ENCODE results near the gene IFI6.

Gene IFI6

DNA sequence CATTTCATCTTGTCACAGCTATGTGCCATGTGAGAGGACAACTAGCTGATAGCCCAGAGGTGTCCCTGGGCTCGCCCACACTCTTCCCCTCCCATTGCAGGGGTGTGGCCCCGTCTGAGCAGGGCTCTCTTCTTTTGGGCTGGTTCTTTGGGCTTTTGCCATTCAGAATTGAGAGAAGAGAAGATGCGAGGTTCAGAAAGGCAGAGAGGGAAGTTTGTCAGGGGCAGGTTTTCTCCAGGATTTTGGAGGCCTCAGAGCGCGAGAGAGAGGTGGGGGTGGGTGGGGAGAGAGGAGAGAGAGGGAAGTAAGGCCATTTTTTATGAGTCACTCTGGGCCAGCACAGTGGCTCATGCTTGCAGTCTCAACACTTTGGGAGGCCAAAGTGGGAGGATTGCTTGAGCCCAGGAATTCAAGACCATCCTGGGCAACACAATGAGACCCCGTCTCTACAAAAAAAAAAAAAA, 5.2 kb downstream of the IFI6 start:
- H3K4me3 ChIP-seq (ENCODE audit: low read depth, low read length, poor library complexity, severe bottlenecking): no peak overlapping the region
- no peaks in the 10 kb centered on the region for H3K36me3 ChIP-seq (ENCODE audit: insufficient read depth, low read length)
- H2AFZ ChIP-seq (ENCODE audit: low read length): no peak overlapping the region
- no peaks in the 10 kb centered on the region for H3F3A ChIP-seq (ENCODE audit: insufficient read depth, low read length)
- no peaks in the 10 kb centered on the region for H4K20me1 ChIP-seq (ENCODE audit: insufficient read depth, low read length)
- H3K9me3 ChIP-seq (ENCODE audit: low read length): no peaks in the 10 kb centered on the region
- H3K4me1 ChIP-seq (ENCODE audit: insufficient read depth, low read length, severe bottlenecking): peaks cover 21% of the 10 kb centered on the region
- no peaks in the 10 kb centered on the region for H3K9me2 ChIP-seq (ENCODE audit: low read depth, low read length)
- H3K9ac ChIP-seq (ENCODE audit: low read length): no peak overlapping the region
- TF ChIP-seq, protein P1, sequence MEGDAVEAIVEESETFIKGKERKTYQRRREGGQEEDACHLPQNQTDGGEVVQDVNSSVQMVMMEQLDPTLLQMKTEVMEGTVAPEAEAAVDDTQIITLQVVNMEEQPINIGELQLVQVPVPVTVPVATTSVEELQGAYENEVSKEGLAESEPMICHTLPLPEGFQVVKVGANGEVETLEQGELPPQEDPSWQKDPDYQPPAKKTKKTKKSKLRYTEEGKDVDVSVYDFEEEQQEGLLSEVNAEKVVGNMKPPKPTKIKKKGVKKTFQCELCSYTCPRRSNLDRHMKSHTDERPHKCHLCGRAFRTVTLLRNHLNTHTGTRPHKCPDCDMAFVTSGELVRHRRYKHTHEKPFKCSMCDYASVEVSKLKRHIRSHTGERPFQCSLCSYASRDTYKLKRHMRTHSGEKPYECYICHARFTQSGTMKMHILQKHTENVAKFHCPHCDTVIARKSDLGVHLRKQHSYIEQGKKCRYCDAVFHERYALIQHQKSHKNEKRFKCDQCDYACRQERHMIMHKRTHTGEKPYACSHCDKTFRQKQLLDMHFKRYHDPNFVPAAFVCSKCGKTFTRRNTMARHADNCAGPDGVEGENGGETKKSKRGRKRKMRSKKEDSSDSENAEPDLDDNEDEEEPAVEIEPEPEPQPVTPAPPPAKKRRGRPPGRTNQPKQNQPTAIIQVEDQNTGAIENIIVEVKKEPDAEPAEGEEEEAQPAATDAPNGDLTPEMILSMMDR (IDR thresholded peaks at IDR 0.05; ENCODE audit: low read length): no peak
- TF ChIP-seq EZH2 (IDR thresholded peaks at IDR 0.05; ENCODE audit: borderline replicate concordance, low read length): no peak
- H3K4me2 ChIP-seq (ENCODE audit: low read length): no peak overlapping the region
- no peak overlapping the region for H3K27ac ChIP-seq (ENCODE audit: low read depth, low read length, poor library complexity, severe bottlenecking)
- no peaks in the 10 kb centered on the region for H3K79me2 ChIP-seq (ENCODE audit: insufficient read depth, low read length)
- no peaks in the 10 kb centered on the region for H3K27me3 ChIP-seq (ENCODE audit: insufficient read depth, low read length)

GRCh38 chr1:27666294-27666693, 5.7 kb downstream of the IFI6 start:
- Histone ChIP-seq H3K4me1 (ENCODE audit: insufficient read depth, low read length, severe bottlenecking) (peaks cover 18% of the 10 kb centered on the region), H3K9me2 (ENCODE audit: low read depth, low read length) (no peaks in the 10 kb centered on the region), H3K79me2 (ENCODE audit: insufficient read depth, low read length) (no peaks in the 10 kb centered on the region), H3K9me3 (ENCODE audit: low read length) (no peaks in the 10 kb centered on the region), H3K36me3 (ENCODE audit: insufficient read depth, low read length) (no peaks in the 10 kb centered on the region), H3K27ac (ENCODE audit: low read depth, low read length, poor library complexity, severe bottlenecking) (no peak overlapping the region), H2AFZ (ENCODE audit: low read length) (no peak overlapping the region), H3K9ac (ENCODE audit: low read length) (no peak overlapping the region), H3K4me2 (ENCODE audit: low read length) (no peak overlapping the region), H3K27me3 (ENCODE audit: insufficient read depth, low read length) (no peaks in the 10 kb centered on the region), H3F3A (ENCODE audit: insufficient read depth, low read length) (no peaks in the 10 kb centered on the region), H4K20me1 (ENCODE audit: insufficient read depth, low read length) (no peaks in the 10 kb centered on the region), H3K4me3 (ENCODE audit: low read depth, low read length, poor library complexity, severe bottlenecking) (no peak overlapping the region)
- TF ChIP-seq EZH2 (IDR thresholded peaks at IDR 0.05; ENCODE audit: borderline replicate concordance, low read length): no peak
- TF ChIP-seq, protein P1 (IDR thresholded peaks at IDR 0.05; ENCODE audit: low read length): no peak

- no peak overlapping the region for H3K27ac ChIP-seq (ENCODE audit: low read depth, low read length, poor library complexity, severe bottlenecking)
- no peaks in the 10 kb centered on the region for H3K9me2 ChIP-seq (ENCODE audit: low read depth, low read length)
- no peaks in the 10 kb centered on the region for H3K9me3 ChIP-seq (ENCODE audit: low read length)
- H3K4me2 ChIP-seq (ENCODE audit: low read length): no peak overlapping the region
- peaks cover 26% of the 10 kb centered on the region for H3K4me1 ChIP-seq (ENCODE audit: insufficient read depth, low read length, severe bottlenecking)
- H3K79me2 ChIP-seq (ENCODE audit: insufficient read depth, low read length): no peaks in the 10 kb centered on the region
- TF ChIP-seq, protein P1 (IDR thresholded peaks at IDR 0.05; ENCODE audit: low read length): no peak
- TF ChIP-seq EZH2 (IDR thresholded peaks at IDR 0.05; ENCODE audit: borderline replicate concordance, low read length): no peak
- no peaks in the 10 kb centered on the region for H3F3A ChIP-seq (ENCODE audit: insufficient read depth, low read length)
- H3K4me3 ChIP-seq (ENCODE audit: low read depth, low read length, poor library complexity, severe bottlenecking): no peak overlapping the region
- H3K36me3 ChIP-seq (ENCODE audit: insufficient read depth, low read length): no peaks in the 10 kb centered on the region
- no peaks in the 10 kb centered on the region for H3K27me3 ChIP-seq (ENCODE audit: insufficient read depth, low read length)
- no peak overlapping the region for H3K9ac ChIP-seq (ENCODE audit: low read length)
- H2AFZ ChIP-seq (ENCODE audit: low read length): no peak overlapping the region
- H4K20me1 ChIP-seq (ENCODE audit: insufficient read depth, low read length): no peaks in the 10 kb centered on the region
Measured at GRCh38 chr1:27665016-27665651, 6.9 kb downstream of the IFI6 start.
